ENCODE data around the gene MED31.

The MED31 gene

GRCh38 chr17:6669479-6670212, 18.2 kb upstream of the MED31 start:
- DNase-seq = no peak
- H3K79me1 ChIP-seq (ENCODE audit: low read length) = no peaks in the 10 kb centered on the region
- no peak overlapping the region for H4K12ac ChIP-seq (ENCODE audit: low read depth, low read length)
- peak overlapping the region; percentile 30 for H3K4me3 ChIP-seq (ENCODE audit: low read depth, low read length)
- no peak overlapping the region for H3K9ac ChIP-seq (ENCODE audit: low read length)
- H3K14ac ChIP-seq (ENCODE audit: low read length) = no peak overlapping the region
- no peaks in the 10 kb centered on the region for H3K9me3 ChIP-seq (ENCODE audit: insufficient read depth, low read depth, low read length)
- no peak overlapping the region for H2AK5ac ChIP-seq (ENCODE audit: low read length)
- H2AFZ ChIP-seq (ENCODE audit: insufficient read depth, low read length, poor library complexity) = no peak overlapping the region
- H3K23ac ChIP-seq (ENCODE audit: low read length) = no peak overlapping the region
- no peak overlapping the region for H4K8ac ChIP-seq (ENCODE audit: low read depth, low read length)
- H3K4me1 ChIP-seq (ENCODE audit: control insufficient read depth in 1 of 2, insufficient read depth in 2 of 2, low read length in 2 of 2) = peaks cover 0 to 2% of the 10 kb centered on the region in 2 experiments
- no peak overlapping the region for H2BK12ac ChIP-seq (ENCODE audit: low read length)
- H2BK5ac ChIP-seq (ENCODE audit: low read depth, low read length, poor library complexity) = no peak overlapping the region
- H3K18ac ChIP-seq (ENCODE audit: low read length) = no peak overlapping the region
- no peaks in the 10 kb centered on the region for H3K36me3 ChIP-seq (ENCODE audit: control insufficient read depth in 1 of 2, insufficient read depth in 2 of 2, low read length in 2 of 2)
- H3K27ac ChIP-seq (ENCODE audit: low read depth, low read length) = no peak overlapping the region
- H3K4ac ChIP-seq (ENCODE audit: low read depth, low read length) = no peak overlapping the region
- no peak overlapping the region for H2BK120ac ChIP-seq (ENCODE audit: insufficient read depth, low read length, poor library complexity)
- H3K4me2 ChIP-seq (ENCODE audit: low read length) = no peak overlapping the region
- no CpG with 5 or more reads among the region's 10 CpGs for WGBS (ENCODE audit: extremely low coverage, insufficient coverage, insufficient read length)
- no peaks in the 10 kb centered on the region for H3K79me2 ChIP-seq (ENCODE audit: control insufficient read depth, insufficient read depth, low read length, poor library complexity)
- no peak overlapping the region for H4K91ac ChIP-seq (ENCODE audit: low read depth, low read length)
- no peaks in the 10 kb centered on the region for H3K27me3 ChIP-seq (ENCODE audit: insufficient read depth, low read length)

GRCh38 chr17:6668727-6669425, 17.5 kb upstream of the MED31 start:
- H4K91ac ChIP-seq (ENCODE audit: low read depth, low read length) = no peak overlapping the region
- no peak overlapping the region for H3K23ac ChIP-seq (ENCODE audit: low read length)
- no peak overlapping the region for H3K27ac ChIP-seq (ENCODE audit: low read depth, low read length)
- no peaks in the 10 kb centered on the region for H3K36me3 ChIP-seq (ENCODE audit: control insufficient read depth in 1 of 2, insufficient read depth in 2 of 2, low read length in 2 of 2)
- no peaks in the 10 kb centered on the region for H3K27me3 ChIP-seq (ENCODE audit: insufficient read depth, low read length)
- no peak overlapping the region for H3K4ac ChIP-seq (ENCODE audit: low read depth, low read length)
- H2AK5ac ChIP-seq (ENCODE audit: low read length) = no peak overlapping the region
- H4K8ac ChIP-seq (ENCODE audit: low read depth, low read length) = no peak overlapping the region
- no CpG with 5 or more reads among the region's 14 CpGs for WGBS (ENCODE audit: extremely low coverage, insufficient coverage, insufficient read length)
- peaks cover 0 to 2% of the 10 kb centered on the region in 2 experiments for H3K4me1 ChIP-seq (ENCODE audit: control insufficient read depth in 1 of 2, insufficient read depth in 2 of 2, low read length in 2 of 2)
- no peaks in the 10 kb centered on the region for H3K9me3 ChIP-seq (ENCODE audit: insufficient read depth, low read depth, low read length)
- H3K14ac ChIP-seq (ENCODE audit: low read length) = no peak overlapping the region
- H3K4me3 ChIP-seq (ENCODE audit: low read depth, low read length) = no peak overlapping the region
- no peak overlapping the region for H4K12ac ChIP-seq (ENCODE audit: low read depth, low read length)
- H3K4me2 ChIP-seq (ENCODE audit: low read length) = no peak overlapping the region
- H2AFZ ChIP-seq (ENCODE audit: insufficient read depth, low read length, poor library complexity) = no peak overlapping the region
- no peaks in the 10 kb centered on the region for H3K79me1 ChIP-seq (ENCODE audit: low read length)
- no peak overlapping the region for H3K9ac ChIP-seq (ENCODE audit: low read length)
- H3K79me2 ChIP-seq (ENCODE audit: control insufficient read depth, insufficient read depth, low read length, poor library complexity) = no peaks in the 10 kb centered on the region
- H2BK12ac ChIP-seq (ENCODE audit: low read length) = no peak overlapping the region
- H2BK5ac ChIP-seq (ENCODE audit: low read depth, low read length, poor library complexity) = no peak overlapping the region
- H2BK120ac ChIP-seq (ENCODE audit: insufficient read depth, low read length, poor library complexity) = no peak overlapping the region
- DNase-seq = no peak
- H3K18ac ChIP-seq (ENCODE audit: low read length) = no peak overlapping the region

GRCh38 chr17:6668219-6668618, 16.8 kb upstream of the MED31 start:
- Histone ChIP-seq H3K18ac (ENCODE audit: low read length) (no peak overlapping the region), H3K36me3 (ENCODE audit: control insufficient read depth in 1 of 2, insufficient read depth in 2 of 2, low read length in 2 of 2) (no peaks in the 10 kb centered on the region), H3K9me3 (ENCODE audit: insufficient read depth, low read depth, low read length) (no peaks in the 10 kb centered on the region), H4K8ac (ENCODE audit: low read depth, low read length) (no peak overlapping the region), H3K79me1 (ENCODE audit: low read length) (no peaks in the 10 kb centered on the region), H2BK5ac (ENCODE audit: low read depth, low read length, poor library complexity) (no peak overlapping the region), H3K9ac (ENCODE audit: low read length) (no peak overlapping the region), H3K23ac (ENCODE audit: low read length) (no peak overlapping the region), H2AK5ac (ENCODE audit: low read length) (no peak overlapping the region), H3K4me1 (ENCODE audit: control insufficient read depth in 1 of 2, insufficient read depth in 2 of 2, low read length in 2 of 2) (peaks cover 0 to 2% of the 10 kb centered on the region in 2 experiments), H4K91ac (ENCODE audit: low read depth, low read length) (no peak overlapping the region), H3K4ac (ENCODE audit: low read depth, low read length) (no peak overlapping the region), H3K4me3 (ENCODE audit: low read depth, low read length) (no peak overlapping the region), H2BK12ac (ENCODE audit: low read length) (no peak overlapping the region), H3K14ac (ENCODE audit: low read length) (no peak overlapping the region), H2AFZ (ENCODE audit: insufficient read depth, low read length, poor library complexity) (no peak overlapping the region), H3K27me3 (ENCODE audit: insufficient read depth, low read length) (no peaks in the 10 kb centered on the region), H4K12ac (ENCODE audit: low read depth, low read length) (no peak overlapping the region), H2BK120ac (ENCODE audit: insufficient read depth, low read length, poor library complexity) (no peak overlapping the region), H3K79me2 (ENCODE audit: control insufficient read depth, insufficient read depth, low read length, poor library complexity) (no peaks in the 10 kb centered on the region), H3K27ac (ENCODE audit: low read depth, low read length) (no peak overlapping the region), H3K4me2 (ENCODE audit: low read length) (no peak overlapping the region)
- no peak for DNase-seq
- WGBS (ENCODE audit: extremely low coverage, insufficient coverage, insufficient read length) = no CpG with 5 or more reads among the region's 17 CpGs

- Histone ChIP-seq H4K8ac (ENCODE audit: low read depth, low read length) (no peak overlapping the region), H3K79me2 (ENCODE audit: control insufficient read depth, insufficient read depth, low read length, poor library complexity) (no peaks in the 10 kb centered on the region), H3K79me1 (ENCODE audit: low read length) (no peaks in the 10 kb centered on the region), H2BK5ac (ENCODE audit: low read depth, low read length, poor library complexity) (no peak overlapping the region), H4K12ac (ENCODE audit: low read depth, low read length) (no peak overlapping the region), H3K4me1 (ENCODE audit: control insufficient read depth in 1 of 2, insufficient read depth in 2 of 2, low read length in 2 of 2) (peaks cover 0 to 2% of the 10 kb centered on the region in 2 experiments), H3K14ac (ENCODE audit: low read length) (no peak overlapping the region), H2BK12ac (ENCODE audit: low read length) (no peak overlapping the region), H3K9me3 (ENCODE audit: insufficient read depth, low read depth, low read length) (no peaks in the 10 kb centered on the region), H3K36me3 (ENCODE audit: control insufficient read depth in 1 of 2, insufficient read depth in 2 of 2, low read length in 2 of 2) (no peaks in the 10 kb centered on the region), H4K91ac (ENCODE audit: low read depth, low read length) (no peak overlapping the region), H2AFZ (ENCODE audit: insufficient read depth, low read length, poor library complexity) (no peak overlapping the region), H2BK120ac (ENCODE audit: insufficient read depth, low read length, poor library complexity) (no peak overlapping the region), H3K9ac (ENCODE audit: low read length) (no peak overlapping the region), H3K18ac (ENCODE audit: low read length) (no peak overlapping the region), H3K23ac (ENCODE audit: low read length) (no peak overlapping the region), H3K4me2 (ENCODE audit: low read length) (no peak overlapping the region), H3K27me3 (ENCODE audit: insufficient read depth, low read length) (no peaks in the 10 kb centered on the region), H3K27ac (ENCODE audit: low read depth, low read length) (no peak overlapping the region), H3K4ac (ENCODE audit: low read depth, low read length) (no peak overlapping the region), H2AK5ac (ENCODE audit: low read length) (no peak overlapping the region), H3K4me3 (ENCODE audit: low read depth, low read length) (no peak overlapping the region)
- DNase-seq = no peak
- no CpG with 5 or more reads among the region's 6 CpGs for WGBS (ENCODE audit: extremely low coverage, insufficient coverage, insufficient read length)
Observed at GRCh38 chr17:6667516-6667915, 16.1 kb upstream of the MED31 start.

Measured in trophoblast cell (in vitro differentiated cells and primary cell).